GM12878 (cell line): ENCODE data around the gene SIGMAR1. TPM values are rescaled to one million over a fixed set of nuclear protein-coding genes. Genes with fewer than 3 reads are reported as not detected.

Source experiments
- BCL3 ChIP-seq: IDR thresholded peaks from 2 replicates; pipeline ENCODE4 v1.6.1; 2011; ENCODE audit warnings: borderline replicate concordance, low read depth, mild to moderate bottlenecking, moderate library complexity, low read length; ENCODE audit not compliant: insufficient read depth, poor library complexity, severe bottlenecking
- CHD4 ChIP-seq: fragments of 200-600 bp; sonication (generic); IDR thresholded peaks from 2 replicates; pipeline ENCODE4 v1.6.1; 2016; ENCODE audit warnings: mild to moderate bottlenecking
- EGR1 ChIP-seq, 2 experiments: IDR thresholded peaks; 1 replicate in 1 of 2; 2 replicates in 1 of 2; pipeline ENCODE4 v1.6.1; 2011 to 2012; ENCODE audit warnings: low read depth in 2 of 2, low read length in 2 of 2, borderline replicate concordance in 1 of 2, mild to moderate bottlenecking in 1 of 2, moderate library complexity in 1 of 2
- ELK1 ChIP-seq: IDR thresholded peaks from 2 replicates; pipeline ENCODE4 v1.6.1; 2012; ENCODE audit warnings: low read depth, low read length, improper control_type of control experiment
- IKZF2 ChIP-seq, 2 experiments: fragments of 450-650 bp; IDR thresholded peaks; 2 replicates each; pipeline ENCODE4 v1.6.1; 2017; ENCODE audit warnings: mild to moderate bottlenecking in 2 of 2, moderate library complexity in 2 of 2
- IRF5 ChIP-seq: fragments of 450-650 bp; IDR thresholded peaks from 2 replicates; pipeline ENCODE4 v1.6.1; 2017; ENCODE audit warnings: borderline replicate concordance
- NFYA ChIP-seq: IDR thresholded peaks from 2 replicates; pipeline ENCODE4 v1.6.1; 2011; ENCODE audit warnings: low read depth, mild to moderate bottlenecking, low read length, improper control_type of control experiment, borderline replicate concordance
- NFYB ChIP-seq: IDR thresholded peaks from 2 replicates; pipeline ENCODE4 v1.6.1; 2011; ENCODE audit warnings: low read depth, mild to moderate bottlenecking, low read length, improper control_type of control experiment, moderate library complexity; ENCODE audit not compliant: insufficient read depth
- NKRF ChIP-seq: fragments of 450-650 bp; conservative IDR thresholded peaks from 2 replicates; pipeline ENCODE4 v1.6.1; 2017; ENCODE audit warnings: mild to moderate bottlenecking, moderate library complexity
- NRF1 ChIP-seq: conservative IDR thresholded peaks from 2 replicates; pipeline ENCODE4 v1.6.1; 2011; ENCODE audit warnings: mild to moderate bottlenecking, low read depth, low read length, improper control_type of control experiment
- STAT1 ChIP-seq: fragments of 450-650 bp; conservative IDR thresholded peaks from 2 replicates; pipeline ENCODE4 v1.6.1; 2014; ENCODE audit warnings: antibody characterized with exemption, mild to moderate bottlenecking
- STAT3 ChIP-seq: IDR thresholded peaks from 2 replicates; pipeline ENCODE4 v1.6.1; 2011; ENCODE audit warnings: low read depth, low read length, improper control_type of control experiment
- TBL1XR1 ChIP-seq: IDR thresholded peaks from 2 replicates; pipeline ENCODE4 v1.6.1; 2012; ENCODE audit warnings: low read depth, low read length, improper control_type of control experiment
- ZBED1 ChIP-seq: IDR thresholded peaks from 2 replicates; pipeline ENCODE4 v1.6.1; 2016; ENCODE audit warnings: borderline replicate concordance
- ZNF217 ChIP-seq: fragments of 450-650 bp; IDR thresholded peaks from 2 replicates; pipeline ENCODE4 v1.6.1; 2017; ENCODE audit warnings: antibody characterized with exemption, mild to moderate bottlenecking
- ZNF274 ChIP-seq: IDR thresholded peaks from one replicate; pipeline ENCODE4 v1.8.0; 2011; ENCODE audit not compliant: insufficient read length, insufficient read depth
- ZNF384 ChIP-seq: IDR thresholded peaks from 2 replicates; pipeline ENCODE4 v1.6.1; 2012; ENCODE audit warnings: low read depth, mild to moderate bottlenecking, low read length, improper control_type of control experiment, borderline replicate concordance
- polyA plus RNA-seq, 11 experiments: library from polyadenylated mRNA; depleted of rRNA in 4 of 11; unstranded in 6 of 11; stranded (reverse) in 5 of 11; fragments of >200 nt; fragmentation: Nextera tagmentation in 4 of 11; fragmentation: Illumina TruSeq in 1 of 11; extraction: Ambion mirVana in 4 of 11; extraction: Trizol in 1 of 11; gene quantifications; 1 replicate in 1 of 11; 2 replicates in 10 of 11; pipeline versions ENCODE4 v1.2.1 to v1.2.3, GENCODE V29; 2011 to 2016; ENCODE audit warnings: inconsistent platforms in 2 of 11, missing spikeins in 2 of 11, low read depth in 1 of 11
- total RNA-seq, 4 experiments: library from RNA; depleted of rRNA in 3 of 4; stranded (reverse); fragments of >200 nt in 3 of 4; fragmentation: Illumina TruSeq in 1 of 4; extraction: Trizol in 1 of 4; gene quantifications; 2 replicates each; pipeline versions ENCODE4 v1.2.1 to v1.2.3, GENCODE V29; 2013 to 2021
- TF ChIP-seq, protein P1 (sequence below), 3 experiments: IDR thresholded peaks in 2 of 3; conservative IDR thresholded peaks in 1 of 3; 2 replicates each; pipeline ENCODE4 v1.5.1; 2011; ENCODE audit warnings: low read depth in 3 of 3, low read length in 3 of 3, mild to moderate bottlenecking in 3 of 3, control low read depth in 2 of 3, moderate library complexity in 2 of 3, inconsistent platforms in 1 of 3, mixed read lengths in 1 of 3; ENCODE audit not compliant: control insufficient read depth in 2 of 3, insufficient read depth in 1 of 3; ENCODE audit errors: extremely low read depth in 1 of 3
- TF ChIP-seq, protein P2 (sequence below): fragments of 150-350 bp; IDR thresholded peaks from 2 replicates; pipeline ENCODE4 v1.6.1; 2014; ENCODE audit warnings: mild to moderate bottlenecking, low read depth, low read length

SIGMAR1 gene
- total and polyA plus RNA-seq, 10 of the 15 experiments (the other 5 are each of a cell fraction or from before 2014, with no cell fraction given) = 7.1 to 133 (median 69.5) TPM

DNA sequence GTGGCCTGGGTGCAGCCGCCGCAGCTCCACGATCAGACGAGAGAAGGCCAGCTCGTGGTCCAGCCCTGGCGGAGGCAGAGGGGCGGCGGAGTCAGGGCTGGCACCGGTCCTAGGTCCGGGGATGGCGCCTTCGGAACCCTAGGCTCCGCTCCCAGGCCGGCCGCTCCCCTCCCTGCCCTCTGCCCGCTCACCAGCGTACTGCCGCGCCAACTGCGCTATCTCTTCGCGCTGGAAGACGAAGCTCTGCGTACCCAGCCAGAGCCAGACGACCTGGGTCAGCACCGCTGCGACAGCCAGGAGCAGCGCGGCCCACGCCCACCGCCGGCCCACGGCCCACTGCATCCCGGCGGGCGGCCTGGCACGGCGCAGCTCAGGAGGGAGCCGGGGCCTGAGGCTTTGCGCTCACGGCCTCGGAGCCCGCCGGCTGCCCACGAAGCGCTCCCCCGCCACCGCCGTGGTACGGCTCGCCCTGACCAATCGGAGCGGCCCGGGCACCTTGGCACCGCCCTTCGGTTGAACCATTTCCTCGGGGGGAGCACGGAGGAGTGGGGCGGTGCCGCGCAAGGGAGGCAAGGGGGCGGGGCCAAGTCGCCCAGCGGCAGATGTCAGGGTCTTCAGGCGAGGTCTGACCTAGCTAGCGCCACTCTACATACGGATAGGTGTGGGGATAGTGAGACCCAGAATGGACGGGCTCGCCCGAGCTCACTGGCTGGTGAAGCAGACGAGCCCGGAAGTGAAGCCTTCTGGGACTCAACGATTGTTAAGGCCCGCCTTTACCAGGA lies at the start of gene SIGMAR1 (continued):
- TF ChIP-seq ZNF274 (no peak), ZNF384 (no peak), ZNF217 (0 out of 2 replicates have a peak, but pooled peaks have one; percentile 58), EGR1 (IDR thresholded peaks at IDR 0.05; ENCODE audit: borderline replicate concordance in 1 of 2, low read depth in 2 of 2, low read length in 2 of 2) (peak in 1 of 2 experiments; percentile 54; a peak in 1 of 3 replicates), STAT3 (no peak), NFYB (peak; percentile 83; the same call in 1 of the 2 replicates), ZBED1 (no peak), IKZF2 (IDR thresholded peaks at IDR 0.05) (no peak), CHD4 (no peak), NRF1 (no peak), ELK1 (peak; percentile 49; the same call in 1 of the 2 replicates), BCL3 (no peak), STAT1 (no peak), IRF5 (no peak), TBL1XR1 (0 out of 2 replicates have a peak, but pooled peaks have one; percentile 19), NKRF (peak; percentile 63), NFYA (no peak)
- TF ChIP-seq, protein P1, sequence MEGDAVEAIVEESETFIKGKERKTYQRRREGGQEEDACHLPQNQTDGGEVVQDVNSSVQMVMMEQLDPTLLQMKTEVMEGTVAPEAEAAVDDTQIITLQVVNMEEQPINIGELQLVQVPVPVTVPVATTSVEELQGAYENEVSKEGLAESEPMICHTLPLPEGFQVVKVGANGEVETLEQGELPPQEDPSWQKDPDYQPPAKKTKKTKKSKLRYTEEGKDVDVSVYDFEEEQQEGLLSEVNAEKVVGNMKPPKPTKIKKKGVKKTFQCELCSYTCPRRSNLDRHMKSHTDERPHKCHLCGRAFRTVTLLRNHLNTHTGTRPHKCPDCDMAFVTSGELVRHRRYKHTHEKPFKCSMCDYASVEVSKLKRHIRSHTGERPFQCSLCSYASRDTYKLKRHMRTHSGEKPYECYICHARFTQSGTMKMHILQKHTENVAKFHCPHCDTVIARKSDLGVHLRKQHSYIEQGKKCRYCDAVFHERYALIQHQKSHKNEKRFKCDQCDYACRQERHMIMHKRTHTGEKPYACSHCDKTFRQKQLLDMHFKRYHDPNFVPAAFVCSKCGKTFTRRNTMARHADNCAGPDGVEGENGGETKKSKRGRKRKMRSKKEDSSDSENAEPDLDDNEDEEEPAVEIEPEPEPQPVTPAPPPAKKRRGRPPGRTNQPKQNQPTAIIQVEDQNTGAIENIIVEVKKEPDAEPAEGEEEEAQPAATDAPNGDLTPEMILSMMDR (IDR thresholded peaks at IDR 0.05 in 2 of 3, conservative IDR thresholded peaks at IDR 0.05 in 1 of 3; ENCODE audit: control insufficient read depth in 2 of 3, extremely low read depth in 1 of 3, insufficient read depth in 1 of 3, low read depth in 3 of 3, low read length in 3 of 3) = no peak
- TF ChIP-seq, protein P2, sequence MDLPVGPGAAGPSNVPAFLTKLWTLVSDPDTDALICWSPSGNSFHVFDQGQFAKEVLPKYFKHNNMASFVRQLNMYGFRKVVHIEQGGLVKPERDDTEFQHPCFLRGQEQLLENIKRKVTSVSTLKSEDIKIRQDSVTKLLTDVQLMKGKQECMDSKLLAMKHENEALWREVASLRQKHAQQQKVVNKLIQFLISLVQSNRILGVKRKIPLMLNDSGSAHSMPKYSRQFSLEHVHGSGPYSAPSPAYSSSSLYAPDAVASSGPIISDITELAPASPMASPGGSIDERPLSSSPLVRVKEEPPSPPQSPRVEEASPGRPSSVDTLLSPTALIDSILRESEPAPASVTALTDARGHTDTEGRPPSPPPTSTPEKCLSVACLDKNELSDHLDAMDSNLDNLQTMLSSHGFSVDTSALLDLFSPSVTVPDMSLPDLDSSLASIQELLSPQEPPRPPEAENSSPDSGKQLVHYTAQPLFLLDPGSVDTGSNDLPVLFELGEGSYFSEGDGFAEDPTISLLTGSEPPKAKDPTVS = no peak
